ENCODE data around the gene KCNA10. TPM values are rescaled to one million over a fixed set of nuclear protein-coding genes. Genes with fewer than 3 reads are reported as not detected.

Gene KCNA10
- total RNA-seq, 2 experiments from 2014 or later = not detected

- intact Hi-C loops (cut with micrococcal nuclease) = no loop called here
- no peaks in the 10 kb centered on the region for H3K9me3 Mint-ChIP-seq
- H3K36me3 Mint-ChIP-seq (ENCODE audit: low read depth) = no peaks in the 10 kb centered on the region
- no peak overlapping the region for H3K27ac Mint-ChIP-seq
- H3K4me3 Mint-ChIP-seq = no peak overlapping the region
- peaks cover 7% of the 10 kb centered on the region for H3K27me3 Mint-ChIP-seq (ENCODE audit: low read depth)
- no peaks in the 10 kb centered on the region for H3K4me1 Mint-ChIP-seq (ENCODE audit: low read depth)
- DNase-seq = no peak
- CTCF ChIA-PET = interaction anchor here (1.4 kb wide), 1 partner anchor 12 kb away, joined by 6 read pairs; no protein-coding TSS in a partner anchor
Observed at GRCh38 chr1:110483308-110483685, 35.7 kb downstream of the KCNA10 start.

GRCh38 chr1:110482662-110483307, 36.2 kb downstream of the KCNA10 start:
- Mint-ChIP-seq H3K27me3 (ENCODE audit: low read depth) (peaks cover 7% of the 10 kb centered on the region), H3K27ac (no peak overlapping the region), H3K36me3 (ENCODE audit: low read depth) (no peaks in the 10 kb centered on the region), H3K4me1 (ENCODE audit: low read depth) (no peaks in the 10 kb centered on the region), H3K9me3 (no peaks in the 10 kb centered on the region), H3K4me3 (no peak overlapping the region)
- DNase-seq = no peak
- CTCF ChIA-PET = interaction anchor here (1.4 kb wide), 1 partner anchor 13 kb away, joined by 6 read pairs; no protein-coding TSS in a partner anchor
- intact Hi-C loops (cut with micrococcal nuclease) = no loop called here

- no peak for DNase-seq
- H3K27ac Mint-ChIP-seq = no peak overlapping the region
- no peak overlapping the region for H3K4me3 Mint-ChIP-seq
- peaks cover 7% of the 10 kb centered on the region for H3K27me3 Mint-ChIP-seq (ENCODE audit: low read depth)
- intact Hi-C loops (cut with micrococcal nuclease) = no loop called here
- CTCF ChIA-PET = interaction anchor here (1.4 to 6.2 kb wide), 3 partner anchors 14 to 22 kb away, joined by 6 to 38 read pairs (median 7); no protein-coding TSS in a partner anchor
- H3K36me3 Mint-ChIP-seq (ENCODE audit: low read depth) = no peaks in the 10 kb centered on the region
- H3K4me1 Mint-ChIP-seq (ENCODE audit: low read depth) = peaks cover 4% of the 10 kb centered on the region
- H3K9me3 Mint-ChIP-seq = no peaks in the 10 kb centered on the region
Observed at GRCh38 chr1:110481968-110482623, 36.9 kb downstream of the KCNA10 start.

- CTCF ChIA-PET = interaction anchor here (2.3 to 6.2 kb wide), 2 partner anchors 15 to 20 kb away, joined by 7 to 38 read pairs; no protein-coding TSS in a partner anchor
- no peaks in the 10 kb centered on the region for H3K36me3 Mint-ChIP-seq (ENCODE audit: low read depth)
- intact Hi-C loops (cut with micrococcal nuclease) = no loop called here
- H3K4me3 Mint-ChIP-seq = no peak overlapping the region
- H3K27ac Mint-ChIP-seq = no peak overlapping the region
- DNase-seq = no peak
- no peaks in the 10 kb centered on the region for H3K9me3 Mint-ChIP-seq
- H3K4me1 Mint-ChIP-seq (ENCODE audit: low read depth) = peaks cover 10% of the 10 kb centered on the region
- H3K27me3 Mint-ChIP-seq (ENCODE audit: low read depth) = peaks cover 7% of the 10 kb centered on the region
Observed at GRCh38 chr1:110480356-110481096, 38.4 kb downstream of the KCNA10 start.

GRCh38 chr1:110478886-110479285, 40.1 kb downstream of the KCNA10 start:
- Mint-ChIP-seq H3K36me3 (ENCODE audit: low read depth) (no peaks in the 10 kb centered on the region), H3K4me1 (ENCODE audit: low read depth) (peaks cover 10% of the 10 kb centered on the region), H3K27me3 (ENCODE audit: low read depth) (peaks cover 3% of the 10 kb centered on the region), H3K4me3 (no peak overlapping the region), H3K27ac (no peak overlapping the region), H3K9me3 (no peaks in the 10 kb centered on the region)
- intact Hi-C loops (cut with micrococcal nuclease) = no loop called here
- CTCF ChIA-PET = interaction anchor here (1.5 to 6.2 kb wide), 3 partner anchors 17 to 302 kb away, joined by 3 to 38 read pairs (median 9); no protein-coding TSS in a partner anchor
- no peak for DNase-seq

GRCh38 chr1:110477967-110478640, 40.9 kb downstream of the KCNA10 start:
- CTCF ChIA-PET = interaction anchor here (1.5 to 6.2 kb wide), 3 partner anchors 18 to 303 kb away, joined by 3 to 38 read pairs (median 9); no protein-coding TSS in a partner anchor
- intact Hi-C loops (cut with micrococcal nuclease) = no loop called here
- no peak overlapping the region for H3K27ac Mint-ChIP-seq

GRCh38 chr1:110477445-110477957, 41.5 kb downstream of the KCNA10 start:
- Mint-ChIP-seq H3K9me3 (no peaks in the 10 kb centered on the region), H3K36me3 (ENCODE audit: low read depth) (no peaks in the 10 kb centered on the region), H3K4me1 (ENCODE audit: low read depth) (peaks cover 10% of the 10 kb centered on the region), H3K4me3 (no peak overlapping the region), H3K27ac (no peak overlapping the region), H3K27me3 (ENCODE audit: low read depth) (peaks cover 3% of the 10 kb centered on the region)
- CTCF ChIA-PET = interaction anchor here (1.3 to 6.2 kb wide), 4 partner anchors 17 to 304 kb away, joined by 3 to 38 read pairs (median 8); no protein-coding TSS in a partner anchor
- no peak for DNase-seq
- intact Hi-C loops (cut with micrococcal nuclease) = no loop called here

More at GRCh38 chr1:110477967-110478640, 40.9 kb downstream of the KCNA10 start:
- DNase-seq = no peak
- peaks cover 3% of the 10 kb centered on the region for H3K27me3 Mint-ChIP-seq (ENCODE audit: low read depth)
- no peaks in the 10 kb centered on the region for H3K9me3 Mint-ChIP-seq
- no peak overlapping the region for H3K4me3 Mint-ChIP-seq
- H3K36me3 Mint-ChIP-seq (ENCODE audit: low read depth) = no peaks in the 10 kb centered on the region
- H3K4me1 Mint-ChIP-seq (ENCODE audit: low read depth) = peaks cover 10% of the 10 kb centered on the region

- Mint-ChIP-seq H3K4me1 (ENCODE audit: low read depth) (peaks cover 10% of the 10 kb centered on the region), H3K9me3 (no peaks in the 10 kb centered on the region), H3K27me3 (ENCODE audit: low read depth) (peaks cover 3% of the 10 kb centered on the region), H3K27ac (no peak overlapping the region), H3K36me3 (ENCODE audit: low read depth) (no peaks in the 10 kb centered on the region), H3K4me3 (no peak overlapping the region)
- CTCF ChIA-PET = interaction anchor here (1.1 to 6.2 kb wide), 4 partner anchors 17 to 372 kb away, joined by 3 to 38 read pairs (median 8); no protein-coding TSS in a partner anchor
- DNase-seq = no peak
- intact Hi-C loops (cut with micrococcal nuclease) = no loop called here
Observed at GRCh38 chr1:110477041-110477440, 41.9 kb downstream of the KCNA10 start.

- H3K36me3 Mint-ChIP-seq (ENCODE audit: low read depth) = no peaks in the 10 kb centered on the region
- intact Hi-C loops (cut with micrococcal nuclease) = no loop called here
- peaks cover 10% of the 10 kb centered on the region for H3K4me1 Mint-ChIP-seq (ENCODE audit: low read depth)
- DNase-seq = no peak
- CTCF ChIA-PET = interaction anchor here (1.1 to 6.2 kb wide), 3 partner anchors 16 to 371 kb away, joined by 3 to 38 read pairs (median 6); no protein-coding TSS in a partner anchor
- no peak overlapping the region for H3K27ac Mint-ChIP-seq
- no peaks in the 10 kb centered on the region for H3K9me3 Mint-ChIP-seq
- no peaks in the 10 kb centered on the region for H3K27me3 Mint-ChIP-seq (ENCODE audit: low read depth)
- no peak overlapping the region for H3K4me3 Mint-ChIP-seq
Observed at GRCh38 chr1:110476028-110476765, 42.8 kb downstream of the KCNA10 start.

GRCh38 chr1:110475362-110476027, 43.5 kb downstream of the KCNA10 start:
- no peak for DNase-seq
- Mint-ChIP-seq H3K27me3 (ENCODE audit: low read depth) (no peaks in the 10 kb centered on the region), H3K9me3 (no peaks in the 10 kb centered on the region), H3K4me1 (ENCODE audit: low read depth) (peaks cover 10% of the 10 kb centered on the region), H3K4me3 (no peak overlapping the region), H3K27ac (no peak overlapping the region), H3K36me3 (ENCODE audit: low read depth) (no peaks in the 10 kb centered on the region)
- intact Hi-C loops (cut with micrococcal nuclease) = no loop called here
- CTCF ChIA-PET = interaction anchor here (3.1 to 6.2 kb wide), 2 partner anchors 15 to 20 kb away, joined by 16 to 38 read pairs; no protein-coding TSS in a partner anchor

Measured in activated naive CD4-positive, alpha-beta T cell treated with anti-CD3 and anti-CD28 coated beads for 36 hours (primary cell).